Measurements from ENCODE around the gene AKAP1.

AKAP1 gene

GRCh38 chr17:57062865-57063264 lies 22.2 kb upstream of the AKAP1 start:
- TF ChIP-seq CTCF (IDR thresholded peaks at IDR 0.05; ENCODE audit: low read depth, low read length, missing control alignments), result no peak
- DNase-seq (ENCODE audit: extremely low read depth, low read depth), result no peak
- no peak overlapping the region for H3K4me3 ChIP-seq (replicated peaks; ENCODE audit: low read depth, low read length)

GRCh38 chr17:57067162-57067561 lies 17.9 kb upstream of the AKAP1 start:
- DNase-seq (ENCODE audit: extremely low read depth, low read depth), result no peak
- H3K4me3 ChIP-seq (replicated peaks; ENCODE audit: low read depth, low read length), result no peak overlapping the region
- TF ChIP-seq CTCF (IDR thresholded peaks at IDR 0.05; ENCODE audit: low read depth, low read length, missing control alignments), result no peak

GRCh38 chr17:57067781-57068180 lies 17.3 kb upstream of the AKAP1 start:
- TF ChIP-seq CTCF (IDR thresholded peaks at IDR 0.05; ENCODE audit: low read depth, low read length, missing control alignments), result no peak
- H3K4me3 ChIP-seq (replicated peaks; ENCODE audit: low read depth, low read length), result no peak overlapping the region

GRCh38 chr17:57068222-57068658 lies 16.8 kb upstream of the AKAP1 start:
- TF ChIP-seq CTCF (IDR thresholded peaks at IDR 0.05; ENCODE audit: low read depth, low read length, missing control alignments), result no peak
- DNase-seq (ENCODE audit: extremely low read depth, low read depth), result no peak

More at GRCh38 chr17:57067781-57068180, 17.3 kb upstream of the AKAP1 start:
- DNase-seq (ENCODE audit: extremely low read depth, low read depth), result no peak

GRCh38 chr17:57068707-57069106 lies 16.3 kb upstream of the AKAP1 start:
- TF ChIP-seq CTCF (IDR thresholded peaks at IDR 0.05; ENCODE audit: low read depth, low read length, missing control alignments), result no peak
- no peak overlapping the region for H3K4me3 ChIP-seq (replicated peaks; ENCODE audit: low read depth, low read length)
- no peak for DNase-seq (ENCODE audit: extremely low read depth, low read depth)

More at GRCh38 chr17:57068222-57068658, 16.8 kb upstream of the AKAP1 start:
- no peak overlapping the region for H3K4me3 ChIP-seq (replicated peaks; ENCODE audit: low read depth, low read length)

- no peak overlapping the region for H3K4me3 ChIP-seq (replicated peaks; ENCODE audit: low read depth, low read length)
- no peak for TF ChIP-seq CTCF (IDR thresholded peaks at IDR 0.05; ENCODE audit: low read depth, low read length, missing control alignments)
- no peak for DNase-seq (ENCODE audit: extremely low read depth, low read depth)
These were observed 12.8 kb upstream of the AKAP1 start for GRCh38 chr17:57071991-57072944.

Data from HFF-Myc (cell line).